HG02571 (cell line): ENCODE results near the gene TENM4.
"Not testable (repeated sequence)": the region's sequence is repeated elsewhere in the genome, so short reads cannot be mapped to it uniquely, and the experiment has no call there.

ENCODE experiments used
- ATAC-seq: cut with Tn5 transposase; IDR thresholded peaks from one replicate; pipeline ENCODE4 v1.9.1; 2021; ENCODE audit warnings: mild to moderate bottlenecking, moderate library complexity; ENCODE audit not compliant: unreplicated experiment

The TENM4 gene

GRCh38 chr11:78833237-78833636, 607.6 kb downstream of the TENM4 start:
- ATAC-seq: no peak

- ATAC-seq: no peak
Observed at GRCh38 chr11:78832226-78832947, 608.4 kb downstream of the TENM4 start.

- ATAC-seq: no peak
Observed at GRCh38 chr11:78831571-78831970, 609.3 kb downstream of the TENM4 start.

- ATAC-seq: no peak
Observed at GRCh38 chr11:78830277-78830819, 610.5 kb downstream of the TENM4 start.

GRCh38 chr11:78829146-78829545, 611.7 kb downstream of the TENM4 start:
- ATAC-seq: no peak

- ATAC-seq: no peak
Observed at GRCh38 chr11:78828676-78829075, 612.2 kb downstream of the TENM4 start.

- ATAC-seq: not testable (repeated sequence)
Observed at GRCh38 chr11:78827291-78827690, 613.5 kb downstream of the TENM4 start.

- no peak for ATAC-seq
Observed at GRCh38 chr11:78825591-78826020, 615.2 kb downstream of the TENM4 start.

- no peak for ATAC-seq
Observed at GRCh38 chr11:78823588-78823987, 617.2 kb downstream of the TENM4 start.

GRCh38 chr11:78822931-78823423, 617.9 kb downstream of the TENM4 start:
- ATAC-seq: no peak

GRCh38 chr11:78821371-78822306, 619.2 kb downstream of the TENM4 start:
- ATAC-seq: no peak

- no peak for ATAC-seq
Observed at GRCh38 chr11:78820741-78821140, 620.1 kb downstream of the TENM4 start.

GRCh38 chr11:78818201-78818600, 622.6 kb downstream of the TENM4 start:
- no peak for ATAC-seq

- no peak for ATAC-seq
Observed at GRCh38 chr11:78815831-78816230, 625.0 kb downstream of the TENM4 start.

- ATAC-seq: no peak
Observed at GRCh38 chr11:78812513-78813293, 628.1 kb downstream of the TENM4 start.

- ATAC-seq: no peak
Observed at GRCh38 chr11:78810559-78811009, 630.2 kb downstream of the TENM4 start.

GRCh38 chr11:78809931-78810541, 630.8 kb downstream of the TENM4 start:
- no peak for ATAC-seq

- ATAC-seq: no peak
Observed at GRCh38 chr11:78808923-78809322, 631.9 kb downstream of the TENM4 start.

- ATAC-seq: no peak
Observed at GRCh38 chr11:78807351-78807750, 633.5 kb downstream of the TENM4 start.
